T-helper 22 cell (primary cell): ENCODE data around the gene PVALEF.
"Not testable (repeated sequence)": the region's sequence is repeated elsewhere in the genome, so short reads cannot be mapped to it uniquely, and the experiment has no call there.

ENCODE experiments used
- DNase-seq: peaks from one replicate; pipeline ENCODE4 v3.0.0-alpha.2; 2020; ENCODE audit warnings: low read depth

Gene PVALEF

GRCh38 chr17:81144423-81144781 lies 20.9 kb upstream of the PVALEF start:
- DNase-seq, result no peak

GRCh38 chr17:81146208-81146607 lies 19.1 kb upstream of the PVALEF start:
- DNase-seq, result not testable (repeated sequence)

- DNase-seq, result no peak
Observed at GRCh38 chr17:81147701-81148100, 17.6 kb upstream of the PVALEF start.

- no peak for DNase-seq
Observed at GRCh38 chr17:81148571-81148970, 16.7 kb upstream of the PVALEF start.

- DNase-seq, result no peak
Observed at GRCh38 chr17:81148986-81149533, 16.2 kb upstream of the PVALEF start.

GRCh38 chr17:81150377-81151077 lies 14.8 kb upstream of the PVALEF start:
- no peak for DNase-seq

GRCh38 chr17:81151278-81151677 lies 14.0 kb upstream of the PVALEF start:
- no peak for DNase-seq

GRCh38 chr17:81152288-81152828 lies 12.9 kb upstream of the PVALEF start:
- DNase-seq, result no peak

GRCh38 chr17:81153340-81153803 lies 11.9 kb upstream of the PVALEF start:
- no peak for DNase-seq

- DNase-seq, result not testable (repeated sequence)
Observed at GRCh38 chr17:81154016-81154415, 11.3 kb upstream of the PVALEF start.

GRCh38 chr17:81154961-81155360 lies 10.3 kb upstream of the PVALEF start:
- DNase-seq, result no peak

- DNase-seq, result no peak
Observed at GRCh38 chr17:81156866-81157805, 8.2 kb upstream of the PVALEF start.

GRCh38 chr17:81157848-81158687 lies 7.2 kb upstream of the PVALEF start:
- DNase-seq, result no peak

- no peak for DNase-seq
Observed at GRCh38 chr17:81158688-81159590, 6.4 kb upstream of the PVALEF start.

- DNase-seq, result no peak
Observed at GRCh38 chr17:81159611-81160265, 5.6 kb upstream of the PVALEF start.

- DNase-seq, result no peak
Observed at GRCh38 chr17:81160306-81160705, 5.0 kb upstream of the PVALEF start.

- DNase-seq, result no peak
Observed at GRCh38 chr17:81160747-81161453, 4.4 kb upstream of the PVALEF start.

- DNase-seq, result no peak
Observed at GRCh38 chr17:81161536-81161935, 3.8 kb upstream of the PVALEF start.

- no peak for DNase-seq
Observed at GRCh38 chr17:81161972-81162371, 3.3 kb upstream of the PVALEF start.
